T-helper 1 cell treated with Interleukin-12 subunit alpha and Interleukin-12 subunit beta and Interleukin-4 antibody, amounts not matched to agents 30 μg/mL and 1 μg/mL, for 36 hours (primary cell): Measurements from ENCODE around the gene KAT2B.

ENCODE experiments used
- H3K27ac Mint-ChIP-seq: one replicate; pipeline ENCODE4 v1.8.0; 2021; ENCODE audit warnings: mild to moderate bottlenecking, mixed read lengths
- H3K27me3 Mint-ChIP-seq: one replicate; pipeline ENCODE4 v1.8.0; 2021; ENCODE audit warnings: low read depth, mixed read lengths
- H3K36me3 Mint-ChIP-seq: one replicate; pipeline ENCODE4 v1.8.0; 2021; ENCODE audit warnings: low read depth, mixed read lengths
- H3K4me1 Mint-ChIP-seq: one replicate; pipeline ENCODE4 v1.8.0; 2021; ENCODE audit warnings: low read depth, mixed read lengths
- H3K4me3 Mint-ChIP-seq: one replicate; pipeline ENCODE4 v1.8.0; 2021; ENCODE audit warnings: mild to moderate bottlenecking, moderate library complexity, mixed read lengths
- H3K9me3 Mint-ChIP-seq: one replicate; pipeline ENCODE4 v1.8.0; 2021; ENCODE audit warnings: mixed read lengths

KAT2B gene

DNA sequence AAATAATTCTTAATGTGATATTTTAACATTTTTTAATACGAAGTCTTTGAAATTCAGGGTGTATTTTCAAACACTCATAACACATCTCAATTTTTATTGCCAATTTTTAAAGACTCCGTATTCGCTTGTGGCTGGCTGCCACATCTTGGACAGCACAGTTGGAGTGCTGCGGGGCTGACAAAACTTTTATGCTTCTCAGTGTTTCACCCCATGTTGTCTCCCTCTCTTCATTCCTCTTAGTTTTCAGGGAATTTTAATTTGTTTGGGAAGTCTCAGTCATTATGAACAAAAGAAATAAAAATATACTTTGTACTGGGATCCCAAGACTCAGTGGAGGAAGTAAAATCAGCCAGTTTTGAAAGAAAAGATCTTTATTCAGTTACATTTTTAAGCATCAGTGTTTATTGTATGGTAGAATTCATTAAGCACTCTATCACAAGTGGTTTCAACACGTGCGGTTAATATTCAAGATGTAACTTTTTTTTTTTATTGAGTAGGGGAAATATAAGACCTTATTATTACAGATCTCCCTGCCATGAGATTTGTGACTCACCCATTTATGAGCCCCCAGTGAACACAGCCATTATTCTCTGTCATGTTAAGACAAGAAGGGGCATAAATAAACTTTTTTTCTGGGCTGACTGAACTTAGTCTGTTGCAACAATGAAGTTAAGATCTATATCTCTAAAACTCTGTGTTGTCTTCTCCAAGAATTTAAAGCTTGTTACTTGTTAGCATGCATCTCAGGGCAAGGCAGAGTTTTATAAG lies 26.8 kb downstream of the KAT2B start:
- no peak overlapping the region for H3K4me3 Mint-ChIP-seq
- H3K4me1 Mint-ChIP-seq = peaks cover 56% of the 10 kb centered on the region
- H3K27ac Mint-ChIP-seq = no peak overlapping the region
- H3K9me3 Mint-ChIP-seq = peaks cover 7% of the 10 kb centered on the region
- H3K27me3 Mint-ChIP-seq = no peaks in the 10 kb centered on the region
- H3K36me3 Mint-ChIP-seq = peaks cover 33% of the 10 kb centered on the region

DNA sequence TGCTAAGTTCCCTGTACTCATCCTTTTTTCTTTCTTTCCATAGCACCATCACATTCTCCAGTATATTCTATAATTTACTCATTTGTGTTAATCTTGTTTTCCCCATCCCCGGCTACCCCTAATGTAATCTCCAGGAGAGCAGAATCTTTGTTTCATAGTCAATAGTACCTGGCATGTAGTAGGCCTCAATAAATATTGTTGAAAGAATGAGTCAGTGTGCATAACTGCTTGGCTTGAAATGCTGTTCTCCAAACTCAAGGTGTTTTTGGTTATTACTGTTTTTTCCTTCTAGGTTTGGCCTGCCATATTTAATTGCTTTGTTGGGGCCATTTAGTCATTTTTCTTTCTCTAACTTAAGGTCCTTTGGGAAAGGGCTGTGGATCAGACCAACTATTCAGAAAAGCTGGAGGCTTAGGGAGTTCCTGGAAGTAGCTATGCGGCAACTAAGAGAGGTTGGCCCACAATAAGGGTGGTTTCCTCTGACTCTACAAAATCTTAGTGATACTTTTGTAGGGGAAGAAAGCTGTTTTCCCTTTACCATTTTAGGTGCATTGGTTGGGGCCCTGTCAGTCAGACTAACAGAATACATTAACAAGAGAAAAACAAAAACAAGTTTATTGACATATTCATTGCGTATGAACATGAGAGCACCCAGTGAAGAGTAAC lies 28.4 kb downstream of the KAT2B start:
- Mint-ChIP-seq H3K9me3 (peaks cover 7% of the 10 kb centered on the region), H3K36me3 (peaks cover 41% of the 10 kb centered on the region), H3K4me1 (peaks cover 51% of the 10 kb centered on the region), H3K4me3 (peak overlapping the region; percentile 9), H3K27ac (peak overlapping the region; percentile 75), H3K27me3 (no peaks in the 10 kb centered on the region)

DNA sequence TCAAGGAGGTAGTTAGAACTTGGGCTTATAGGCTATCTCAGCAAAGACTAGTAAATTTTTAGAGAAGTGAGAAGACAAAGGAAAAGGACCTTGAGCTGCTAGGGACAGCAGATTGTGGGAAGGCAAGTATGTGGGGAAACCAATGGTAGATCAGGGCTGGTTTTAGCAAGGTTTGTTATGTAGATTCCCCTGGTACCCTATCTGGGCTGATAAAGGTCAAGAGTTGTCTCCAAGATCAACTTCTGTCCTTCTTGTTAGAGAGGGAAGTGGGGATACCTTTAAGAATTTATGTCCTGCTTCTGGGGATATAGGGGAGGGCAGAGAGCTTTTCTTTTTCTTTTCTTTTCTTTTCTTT lies 28.9 kb downstream of the KAT2B start:
- Mint-ChIP-seq H3K27ac (peak overlapping the region; percentile 75), H3K27me3 (no peaks in the 10 kb centered on the region), H3K4me1 (peaks cover 46% of the 10 kb centered on the region), H3K36me3 (peaks cover 45% of the 10 kb centered on the region), H3K9me3 (peaks cover 7% of the 10 kb centered on the region), H3K4me3 (peak overlapping the region; percentile 8)

DNA sequence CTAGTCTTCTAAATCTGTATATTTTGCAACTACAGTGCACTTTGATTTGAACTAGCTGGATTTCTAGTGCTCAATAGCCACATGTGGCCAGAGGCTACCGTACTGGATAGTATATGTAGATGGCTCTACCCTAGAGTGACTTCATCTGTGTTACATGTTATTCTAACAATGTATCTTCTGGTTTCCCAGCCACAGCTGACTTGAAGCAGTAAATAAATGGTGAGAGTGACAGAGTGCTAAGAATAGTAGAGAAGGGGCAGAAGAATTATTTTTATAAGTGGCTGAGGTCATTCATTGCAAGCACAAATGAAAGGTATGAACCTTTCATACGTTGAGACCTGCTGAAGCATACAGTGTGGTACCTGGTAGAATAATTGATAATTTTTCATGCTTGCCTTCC lies 30.9 kb downstream of the KAT2B start:
- no peak overlapping the region for H3K4me3 Mint-ChIP-seq
- H3K36me3 Mint-ChIP-seq = peaks cover 50% of the 10 kb centered on the region
- H3K27ac Mint-ChIP-seq = no peak overlapping the region
- H3K4me1 Mint-ChIP-seq = peaks cover 39% of the 10 kb centered on the region
- H3K9me3 Mint-ChIP-seq = peaks cover 7% of the 10 kb centered on the region
- H3K27me3 Mint-ChIP-seq = no peaks in the 10 kb centered on the region

DNA sequence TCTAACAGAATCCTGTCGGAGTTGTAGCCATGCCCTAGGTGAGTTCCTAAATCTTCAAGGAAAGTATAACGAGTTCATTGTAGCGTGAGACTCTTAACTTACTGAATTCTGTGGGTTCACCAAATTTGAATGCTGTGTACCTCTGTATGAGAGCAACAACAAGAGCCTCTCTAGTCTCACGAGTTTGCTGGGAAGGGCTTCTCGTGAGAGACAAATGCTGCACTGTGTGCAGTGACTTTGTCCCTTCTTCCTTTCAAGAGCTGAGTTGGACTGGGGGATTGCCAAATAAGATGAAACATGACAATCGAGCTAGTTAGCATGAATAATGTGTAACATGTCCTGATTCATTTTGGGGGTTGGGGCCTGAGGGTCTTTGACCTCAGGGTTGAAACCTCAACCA lies 32.2 kb downstream of the KAT2B start:
- H3K36me3 Mint-ChIP-seq = peaks cover 60% of the 10 kb centered on the region
- peaks cover 7% of the 10 kb centered on the region for H3K9me3 Mint-ChIP-seq
- H3K4me3 Mint-ChIP-seq = no peak overlapping the region
- H3K27me3 Mint-ChIP-seq = no peaks in the 10 kb centered on the region
- H3K4me1 Mint-ChIP-seq = peaks cover 45% of the 10 kb centered on the region
- H3K27ac Mint-ChIP-seq = no peak overlapping the region

DNA sequence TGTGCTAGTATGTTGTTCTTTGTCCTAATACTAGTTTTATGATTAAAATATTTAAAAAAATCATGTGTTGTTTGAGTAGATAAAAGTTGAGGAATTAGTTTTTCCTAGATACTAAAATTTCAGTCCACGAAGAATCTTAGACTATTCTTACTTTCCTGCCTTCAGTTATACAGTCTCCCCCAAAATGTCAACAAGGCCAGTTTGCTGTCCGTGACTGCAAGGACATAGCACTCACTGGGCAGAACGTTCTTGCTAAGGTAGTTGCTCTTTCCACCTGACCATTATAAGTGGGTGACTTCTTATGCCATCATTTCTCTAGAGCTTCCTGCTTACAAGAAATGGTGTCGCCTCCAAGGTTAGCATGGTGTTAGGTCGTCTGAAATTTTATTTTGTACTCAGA lies 32.8 kb downstream of the KAT2B start:
- Mint-ChIP-seq H3K4me3 (no peak overlapping the region), H3K36me3 (peaks cover 60% of the 10 kb centered on the region), H3K9me3 (peaks cover 7% of the 10 kb centered on the region), H3K27me3 (no peaks in the 10 kb centered on the region), H3K27ac (no peak overlapping the region), H3K4me1 (peaks cover 45% of the 10 kb centered on the region)

DNA sequence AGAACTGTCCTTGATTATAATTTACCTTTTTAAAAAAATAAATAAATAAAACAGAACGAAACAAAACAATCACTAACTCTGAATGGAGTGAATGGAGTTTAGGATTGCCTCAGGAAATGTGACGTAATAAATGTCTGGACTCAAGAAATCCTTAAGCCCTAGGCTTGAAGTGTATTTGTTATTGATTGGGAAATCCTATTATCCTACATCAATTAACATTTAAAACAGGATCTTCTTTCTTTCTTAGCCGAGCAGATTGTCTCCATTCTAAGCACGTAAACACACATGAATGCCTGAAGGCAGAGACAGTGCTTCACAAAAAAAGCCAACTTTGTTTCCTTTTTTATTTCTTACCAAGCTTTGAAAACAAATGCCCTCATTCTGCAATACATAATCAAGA lies 33.4 kb downstream of the KAT2B start:
- Mint-ChIP-seq H3K36me3 (peaks cover 57% of the 10 kb centered on the region), H3K4me1 (peaks cover 39% of the 10 kb centered on the region), H3K9me3 (peaks cover 3% of the 10 kb centered on the region), H3K27me3 (no peaks in the 10 kb centered on the region), H3K4me3 (no peak overlapping the region), H3K27ac (no peak overlapping the region)

DNA sequence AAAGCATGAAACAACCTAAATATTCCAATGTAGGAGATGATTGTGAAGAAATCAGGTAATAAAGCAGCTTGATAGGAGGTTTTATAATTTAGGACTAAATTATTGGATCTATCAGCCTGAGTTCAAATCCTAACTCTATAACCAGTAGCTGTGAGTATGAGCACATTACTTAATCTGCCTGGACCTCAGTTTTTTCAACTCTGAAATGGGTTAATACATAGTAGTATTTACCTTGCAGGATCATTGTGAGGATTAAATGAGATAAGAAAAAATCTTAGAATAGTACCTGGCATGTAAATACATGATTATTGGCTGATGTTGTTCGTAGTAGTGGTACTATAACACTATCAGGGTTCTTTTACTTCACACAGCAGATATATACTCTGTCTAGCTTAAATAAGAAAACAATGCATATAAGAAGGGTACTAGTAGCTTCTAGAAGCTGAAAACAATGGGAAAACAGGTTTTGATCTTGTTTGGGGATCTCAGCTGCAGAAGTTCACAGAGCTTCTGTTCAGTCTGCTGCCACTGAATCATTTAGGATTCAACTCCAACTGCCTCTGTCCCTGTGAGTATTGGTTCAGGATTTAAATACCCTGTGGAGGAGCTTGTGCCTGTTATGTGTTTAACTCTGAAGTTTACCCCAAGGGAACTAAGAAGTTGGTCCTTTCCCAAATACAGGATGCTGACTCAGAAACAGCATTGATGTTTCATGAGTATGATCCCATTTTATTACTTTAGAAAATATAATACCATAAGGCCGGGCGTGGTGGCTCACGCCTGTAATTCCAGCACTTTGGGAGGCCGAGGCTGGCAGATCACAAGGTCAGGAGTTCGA lies 34.2 kb downstream of the KAT2B start:
- Mint-ChIP-seq H3K27me3 (no peaks in the 10 kb centered on the region), H3K9me3 (no peaks in the 10 kb centered on the region), H3K36me3 (peaks cover 54% of the 10 kb centered on the region), H3K27ac (no peak overlapping the region), H3K4me1 (peaks cover 34% of the 10 kb centered on the region), H3K4me3 (no peak overlapping the region)

DNA sequence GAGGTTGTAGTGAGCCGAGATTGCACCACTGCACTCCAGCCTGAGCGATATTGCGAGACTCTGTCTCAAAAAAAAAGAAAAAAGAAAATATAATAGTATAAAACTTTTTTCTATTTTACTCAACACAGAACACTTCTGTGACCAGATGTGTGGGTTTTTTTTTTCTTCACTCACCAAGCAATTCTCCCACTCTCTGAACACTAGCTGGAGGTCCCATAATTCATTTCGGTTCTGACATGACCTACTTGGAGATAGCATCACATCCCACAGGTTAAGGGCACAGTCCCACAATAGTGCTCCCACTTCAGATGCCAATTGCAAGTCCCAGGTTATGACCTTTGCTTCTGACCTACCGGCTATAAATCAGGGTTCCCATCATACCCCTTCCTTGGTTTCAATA lies 35.0 kb downstream of the KAT2B start:
- Mint-ChIP-seq H3K9me3 (no peaks in the 10 kb centered on the region), H3K36me3 (peaks cover 57% of the 10 kb centered on the region), H3K27ac (no peak overlapping the region), H3K27me3 (no peaks in the 10 kb centered on the region), H3K4me3 (no peak overlapping the region), H3K4me1 (peaks cover 35% of the 10 kb centered on the region)

DNA sequence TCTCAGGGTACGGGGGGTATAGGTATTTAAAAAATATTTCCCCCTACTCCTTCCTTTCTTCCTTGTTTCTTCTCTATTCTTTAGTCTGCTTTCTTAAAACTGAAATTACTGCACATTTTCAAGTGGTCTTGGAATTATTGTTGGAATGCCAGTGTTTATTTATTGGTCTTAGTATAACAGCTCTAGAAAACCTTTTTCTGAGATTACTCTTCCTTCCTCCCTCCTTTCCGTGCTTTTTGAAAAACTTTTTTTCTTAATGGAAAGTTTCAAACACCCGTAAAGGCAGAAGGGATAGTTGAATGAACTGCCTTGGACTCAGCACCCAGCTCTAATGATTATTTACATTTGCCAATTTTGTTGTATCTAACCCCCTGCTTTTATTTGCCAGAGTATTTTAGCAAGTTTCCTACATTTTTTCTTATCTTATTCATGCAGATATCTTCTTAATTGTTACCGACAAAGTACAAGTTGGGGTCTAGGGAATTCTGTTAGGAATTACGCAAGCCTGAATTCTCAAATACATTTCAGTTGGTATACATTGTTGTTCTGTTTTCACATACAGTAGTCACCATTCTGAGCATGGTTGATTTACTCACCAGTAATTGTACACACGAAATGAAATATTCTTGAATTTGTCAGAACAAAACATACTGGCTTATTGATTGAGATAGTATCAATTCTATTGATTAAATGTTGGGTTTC lies 36.2 kb downstream of the KAT2B start:
- Mint-ChIP-seq H3K4me1 (peaks cover 40% of the 10 kb centered on the region), H3K27ac (no peak overlapping the region), H3K4me3 (no peak overlapping the region), H3K36me3 (peaks cover 61% of the 10 kb centered on the region), H3K27me3 (no peaks in the 10 kb centered on the region), H3K9me3 (no peaks in the 10 kb centered on the region)

DNA sequence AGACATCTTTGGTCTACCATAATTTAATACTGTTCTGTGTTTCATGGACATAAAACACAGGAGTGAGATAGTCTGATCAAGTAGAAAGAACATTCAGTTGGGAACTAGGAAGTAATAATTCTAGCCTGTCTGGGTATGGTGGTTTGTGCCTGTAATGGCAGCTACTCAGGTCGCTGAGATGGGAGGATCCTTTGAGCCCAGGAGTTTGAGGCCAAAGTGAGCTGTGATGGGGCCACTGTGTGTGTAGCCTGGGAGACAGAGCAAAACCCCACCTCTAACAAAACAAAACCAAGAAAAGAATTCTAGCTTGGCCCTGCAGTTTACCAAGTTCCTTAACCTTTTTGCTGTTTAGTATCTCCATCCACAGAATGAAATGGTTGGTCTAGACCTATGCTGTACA lies 36.8 kb downstream of the KAT2B start:
- no peaks in the 10 kb centered on the region for H3K9me3 Mint-ChIP-seq

DNA sequence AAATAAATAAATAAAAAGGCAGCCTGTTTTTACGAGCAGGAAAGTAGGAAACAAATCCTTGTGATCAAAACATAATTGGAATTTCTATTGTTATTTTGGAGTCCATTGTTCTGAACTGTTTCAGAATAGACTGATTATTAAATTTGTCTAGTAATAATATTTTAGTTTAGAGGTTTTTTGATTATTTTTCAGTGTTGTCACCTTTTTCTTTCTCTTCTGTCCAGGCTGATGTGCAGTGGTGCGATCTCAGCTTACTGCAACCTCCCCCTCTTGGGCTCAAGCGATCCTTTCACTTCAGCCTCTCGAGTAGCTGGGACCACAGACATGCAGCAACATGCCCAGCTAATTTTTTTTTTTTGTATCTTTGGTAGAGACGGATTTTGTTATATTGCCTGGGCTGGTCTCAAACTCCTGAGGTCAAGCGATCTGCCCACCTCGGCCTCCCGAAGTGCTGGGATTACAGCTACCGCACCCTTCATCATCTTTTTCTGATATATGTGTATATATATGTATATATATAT lies 38.0 kb downstream of the KAT2B start:
- Mint-ChIP-seq H3K27ac (no peak overlapping the region), H3K4me3 (no peak overlapping the region), H3K9me3 (no peaks in the 10 kb centered on the region), H3K4me1 (peaks cover 33% of the 10 kb centered on the region), H3K36me3 (peaks cover 47% of the 10 kb centered on the region), H3K27me3 (no peaks in the 10 kb centered on the region)

More for the DNA sequence above, 36.8 kb downstream of the KAT2B start:
- Mint-ChIP-seq H3K4me3 (no peak overlapping the region), H3K27ac (no peak overlapping the region), H3K36me3 (peaks cover 56% of the 10 kb centered on the region), H3K27me3 (no peaks in the 10 kb centered on the region), H3K4me1 (peaks cover 35% of the 10 kb centered on the region)

DNA sequence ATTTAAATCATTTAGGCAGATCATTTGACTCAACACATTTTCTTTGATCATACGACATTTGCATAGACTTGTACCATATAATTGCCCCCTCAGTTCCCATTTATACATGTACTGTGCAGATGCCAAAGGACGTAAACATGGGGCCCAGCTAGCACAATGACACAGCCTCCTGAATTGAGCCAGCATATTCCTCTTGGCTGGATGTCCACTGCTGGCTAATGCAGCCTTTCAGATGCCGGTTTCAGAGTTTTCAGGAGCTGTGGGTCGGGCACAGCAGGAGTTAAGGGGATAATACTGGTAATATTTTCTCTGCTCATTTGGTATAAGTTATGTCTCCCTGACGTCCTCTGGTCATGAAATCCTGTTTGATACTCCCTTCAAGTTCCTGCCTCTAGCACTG lies 39.4 kb downstream of the KAT2B start:
- peaks cover 36% of the 10 kb centered on the region for H3K4me1 Mint-ChIP-seq
- peaks cover 45% of the 10 kb centered on the region for H3K36me3 Mint-ChIP-seq
- H3K27ac Mint-ChIP-seq = no peak overlapping the region
- H3K27me3 Mint-ChIP-seq = no peaks in the 10 kb centered on the region
- no peak overlapping the region for H3K4me3 Mint-ChIP-seq
- no peaks in the 10 kb centered on the region for H3K9me3 Mint-ChIP-seq

DNA sequence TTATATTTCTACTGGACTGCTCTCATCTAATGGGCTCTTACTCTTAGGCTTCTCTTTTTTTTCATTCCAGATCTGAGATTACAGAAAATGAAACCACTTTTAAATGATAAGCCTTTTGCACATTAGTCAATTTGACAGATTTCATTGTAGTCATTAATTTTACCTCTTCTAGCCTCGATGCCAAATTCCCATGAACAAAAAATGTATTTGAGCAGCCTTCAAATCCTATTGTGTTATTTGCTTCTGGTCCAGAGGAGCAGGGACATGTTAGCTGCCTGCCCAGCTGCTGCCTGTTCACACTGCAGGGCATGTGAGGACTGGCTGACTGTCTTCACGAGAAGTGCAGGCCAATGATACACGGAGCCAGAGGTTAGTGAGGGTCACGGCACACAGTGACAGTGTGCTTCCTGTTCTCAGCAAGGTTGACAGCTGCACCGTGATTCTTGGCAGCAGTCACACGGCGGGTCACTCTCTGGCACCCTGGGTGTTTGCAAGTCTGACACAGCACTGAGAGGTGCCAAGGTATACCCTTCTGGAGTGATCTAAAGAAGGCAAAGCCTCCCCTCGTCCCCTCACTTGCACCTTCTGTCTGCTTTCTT lies 40.8 kb downstream of the KAT2B start:
- no peaks in the 10 kb centered on the region for H3K9me3 Mint-ChIP-seq
- peaks cover 35% of the 10 kb centered on the region for H3K4me1 Mint-ChIP-seq
- H3K4me3 Mint-ChIP-seq = no peak overlapping the region
- peaks cover 41% of the 10 kb centered on the region for H3K36me3 Mint-ChIP-seq
- peak overlapping the region; percentile 65 for H3K27ac Mint-ChIP-seq
- no peaks in the 10 kb centered on the region for H3K27me3 Mint-ChIP-seq
